A673 (cell line): ENCODE data around the gene ARF6. TPM values are rescaled to one million over a fixed set of nuclear protein-coding genes. Genes with fewer than 3 reads are reported as not detected.

Experiments
- BruUV-seq: library from RNA; stranded (reverse); fragments of 400-500 nt; replicated peaks from 2 replicates; lab custom pipeline; 2021; lab: Mats Ljungman, UMichigan
- CTCF ChIA-PET: fragments of 300-600 bp; sonication (Branson Sonifier 250); formaldehyde crosslinking; loops from one replicate; lab custom pipeline; 2022; ENCODE audit warnings: antibody characterized with exemption; lab: Charles Lee
- POLR2A ChIA-PET: fragments of 300-600 bp; sonication (Branson Sonifier 250); formaldehyde crosslinking; loops from one replicate; lab custom pipeline; 2022; ENCODE audit warnings: antibody characterized with exemption; ENCODE audit not compliant: low non-redundant PET; lab: Charles Lee
- DNase-seq: peaks from one replicate; pipeline ENCODE4 v3.0.0-alpha.2; 2015; ENCODE audit warnings: low spot score
- H3K27ac ChIP-seq: fragments of 200-600 bp; sonication (generic); 2 replicates; pipeline ENCODE4 v1.5.1; 2016; ENCODE audit warnings: mixed run types, low read depth, mild to moderate bottlenecking, mixed read lengths, antibody characterized with exemption, low read length; ENCODE audit not compliant: poor library complexity, severe bottlenecking
- H3K27me3 ChIP-seq: fragments of 200-600 bp; sonication (generic); replicated peaks from 2 replicates; pipeline ENCODE4 v1.6.1; 2017; ENCODE audit warnings: mixed run types, low read depth, mild to moderate bottlenecking, mixed read lengths, antibody characterized with exemption, low read length; ENCODE audit not compliant: insufficient read depth, poor library complexity
- H3K36me3 ChIP-seq: fragments of 200-600 bp; sonication (generic); 2 replicates; pipeline ENCODE4 v1.6.1; 2016; ENCODE audit warnings: mixed run types, mild to moderate bottlenecking, mixed read lengths, antibody characterized with exemption, low read length; ENCODE audit not compliant: insufficient read depth, poor library complexity, severe bottlenecking
- H3K4me1 ChIP-seq: fragments of 200-600 bp; sonication (generic); 2 replicates; pipeline ENCODE4 v1.6.1; 2017; ENCODE audit warnings: mixed run types, mild to moderate bottlenecking, mixed read lengths, antibody characterized with exemption, low read length; ENCODE audit not compliant: insufficient read depth, poor library complexity, severe bottlenecking
- H3K4me3 ChIP-seq: fragments of 200-600 bp; sonication (generic); 2 replicates; pipeline ENCODE4 v1.5.1; 2016; ENCODE audit warnings: low read depth, mixed run types, mild to moderate bottlenecking, mixed read lengths, low read length; ENCODE audit not compliant: poor library complexity, severe bottlenecking
- H3K9me3 ChIP-seq: fragments of 200-600 bp; sonication (generic); 2 replicates; pipeline ENCODE4 v1.6.1; 2016; ENCODE audit warnings: mixed run types, low read depth, mild to moderate bottlenecking, mixed read lengths, antibody characterized with exemption, low read length; ENCODE audit not compliant: poor library complexity, severe bottlenecking
- EZH2 ChIP-seq: fragments of 200-600 bp; sonication (generic); IDR thresholded peaks from 2 replicates; pipeline ENCODE4 v1.6.1; 2017; ENCODE audit warnings: borderline replicate concordance, low read depth, mild to moderate bottlenecking, mixed read lengths, antibody characterized with exemption, low read length; ENCODE audit not compliant: poor library complexity, severe bottlenecking
- intact Hi-C: fragments of 100-400 bp; cut with micrococcal nuclease; formaldehyde crosslinking; loops from one replicate; pipeline ENCODE4 v1.10.0; 2022; ENCODE audit not compliant: unreplicated experiment
- total RNA-seq: library from RNA; stranded (reverse); gene quantifications from 2 replicates; pipeline ENCODE4 v1.2.3, GENCODE V29; 2021
- TF ChIP-seq, protein P1 (sequence below): fragments of 300-800, 200-600 bp; sonication (generic); conservative IDR thresholded peaks from 2 replicates; pipeline ENCODE4 v1.5.1; 2017; ENCODE audit warnings: low read depth, mild to moderate bottlenecking, antibody characterized with exemption, low read length, moderate library complexity, mixed read lengths

The ARF6 gene
- total RNA-seq, 1 experiment from 2014 or later = 67.6 TPM

GRCh38 chr14:49930720-49931119 is 37.8 kb downstream of the ARF6 start:
- ChIA-PET CTCF (no interaction called here), POLR2A (no interaction called here)
- DNase-seq = no peak
- intact Hi-C loops = no loop called here
- Histone ChIP-seq H3K9me3 (no peaks in the 10 kb centered on the region), H3K27ac (no peak overlapping the region), H3K4me1 (peaks cover 7% of the 10 kb centered on the region), H3K27me3 (no peaks in the 10 kb centered on the region), H3K4me3 (no peak overlapping the region), H3K36me3 (no peaks in the 10 kb centered on the region)
- no peak for TF ChIP-seq EZH2
- TF ChIP-seq, protein P1, sequence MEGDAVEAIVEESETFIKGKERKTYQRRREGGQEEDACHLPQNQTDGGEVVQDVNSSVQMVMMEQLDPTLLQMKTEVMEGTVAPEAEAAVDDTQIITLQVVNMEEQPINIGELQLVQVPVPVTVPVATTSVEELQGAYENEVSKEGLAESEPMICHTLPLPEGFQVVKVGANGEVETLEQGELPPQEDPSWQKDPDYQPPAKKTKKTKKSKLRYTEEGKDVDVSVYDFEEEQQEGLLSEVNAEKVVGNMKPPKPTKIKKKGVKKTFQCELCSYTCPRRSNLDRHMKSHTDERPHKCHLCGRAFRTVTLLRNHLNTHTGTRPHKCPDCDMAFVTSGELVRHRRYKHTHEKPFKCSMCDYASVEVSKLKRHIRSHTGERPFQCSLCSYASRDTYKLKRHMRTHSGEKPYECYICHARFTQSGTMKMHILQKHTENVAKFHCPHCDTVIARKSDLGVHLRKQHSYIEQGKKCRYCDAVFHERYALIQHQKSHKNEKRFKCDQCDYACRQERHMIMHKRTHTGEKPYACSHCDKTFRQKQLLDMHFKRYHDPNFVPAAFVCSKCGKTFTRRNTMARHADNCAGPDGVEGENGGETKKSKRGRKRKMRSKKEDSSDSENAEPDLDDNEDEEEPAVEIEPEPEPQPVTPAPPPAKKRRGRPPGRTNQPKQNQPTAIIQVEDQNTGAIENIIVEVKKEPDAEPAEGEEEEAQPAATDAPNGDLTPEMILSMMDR = no peak
- no TSS peak for BruUV-seq

DNA sequence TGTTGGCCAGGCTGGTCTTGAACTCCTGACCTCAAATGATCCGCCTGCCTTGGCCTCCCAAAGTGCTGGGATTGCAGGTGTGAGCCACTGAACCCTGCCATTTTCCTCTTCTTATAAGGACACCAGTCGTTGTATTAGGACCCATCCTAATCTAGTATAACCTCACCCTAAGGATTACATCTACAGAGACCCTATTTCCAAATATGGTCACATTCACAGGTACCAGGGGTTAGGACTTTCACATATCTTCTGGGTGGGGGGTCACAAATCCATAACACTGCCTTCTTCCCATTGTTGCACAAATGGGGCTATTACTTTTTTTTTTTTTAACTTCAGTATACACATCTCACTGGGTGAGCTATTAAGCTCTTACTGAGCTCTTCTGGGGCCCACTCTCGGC is 38.6 kb downstream of the ARF6 start:
- ChIA-PET POLR2A (interaction anchor here (0.6 kb wide), 1 partner anchor 12 kb away, joined by 3 read pairs; no protein-coding TSS in a partner anchor), CTCF (interaction anchor here (0.6 kb wide), 1 partner anchor 65 kb away, joined by 3 read pairs; no protein-coding TSS in a partner anchor)
- TF ChIP-seq, protein P1 = no peak
- TF ChIP-seq EZH2 = no peak
- Histone ChIP-seq H3K9me3 (no peaks in the 10 kb centered on the region), H3K36me3 (no peaks in the 10 kb centered on the region), H3K4me1 (peaks cover 7% of the 10 kb centered on the region), H3K27ac (no peak overlapping the region), H3K27me3 (no peaks in the 10 kb centered on the region), H3K4me3 (no peak overlapping the region)
- no peak for DNase-seq
- intact Hi-C loops = no loop called here
- BruUV-seq = no TSS peak

DNA sequence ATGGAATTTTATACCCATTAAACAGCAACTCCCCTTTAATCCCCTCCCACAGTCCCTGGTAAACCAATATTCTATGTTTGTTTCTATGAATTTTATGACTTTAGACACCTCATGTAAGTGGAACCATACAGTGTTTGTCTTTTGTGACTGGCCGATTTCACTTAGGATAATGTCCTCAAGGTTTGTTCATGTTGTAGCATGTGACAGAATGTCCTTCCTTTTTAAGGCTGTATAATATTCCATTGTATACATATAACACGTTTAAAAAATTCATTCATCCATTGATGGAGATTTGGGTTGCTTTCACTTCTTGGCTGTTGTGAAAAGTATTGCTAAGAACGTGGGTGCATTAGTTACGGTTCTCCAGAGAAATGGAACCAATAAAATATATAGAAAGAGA is 40.2 kb downstream of the ARF6 start:
- Histone ChIP-seq H3K4me3 (no peak overlapping the region), H3K27ac (no peak overlapping the region), H3K36me3 (no peaks in the 10 kb centered on the region), H3K27me3 (no peaks in the 10 kb centered on the region), H3K4me1 (peaks cover 7% of the 10 kb centered on the region), H3K9me3 (no peaks in the 10 kb centered on the region)
- ChIA-PET POLR2A (no interaction called here), CTCF (no interaction called here)
- TF ChIP-seq, protein P1 = no peak
- no peak for TF ChIP-seq EZH2
- BruUV-seq = no TSS peak
- DNase-seq = no peak
- intact Hi-C loops = no loop called here
